PC-9 (cell line): ENCODE data around the gene ABCA12. TPM values are rescaled to one million over a fixed set of nuclear protein-coding genes. Genes with fewer than 3 reads are reported as not detected.

Experiments
- BruUV-seq: library from RNA; stranded (reverse); fragments of 400-500 nt; replicated peaks from 2 replicates; lab custom pipeline; 2021; lab: Mats Ljungman, UMichigan
- CTCF ChIA-PET: fragments of 300-600 bp; sonication (Branson Sonifier 250); formaldehyde crosslinking; loops from one replicate; lab custom pipeline; 2022; ENCODE audit warnings: antibody characterized with exemption; lab: Charles Lee
- POLR2A ChIA-PET: fragments of 300-600 bp; sonication (Branson Sonifier 250); formaldehyde crosslinking; loops from one replicate; lab custom pipeline; 2022; ENCODE audit warnings: antibody characterized with exemption; ENCODE audit not compliant: unreplicated experiment; lab: Charles Lee
- DNase-seq, 2 experiments: peaks; one replicate each; pipeline versions ENCODE4 v3.0.0 to v3.0.0-alpha.2; 2015 to 2022; ENCODE audit warnings: mixed read lengths in 1 of 2
- H2AFZ ChIP-seq: fragments of 200-600 bp; sonication (generic); 2 replicates; pipeline ENCODE4 v1.8.1; 2017; ENCODE audit warnings: antibody characterized with exemption
- H3F3A ChIP-seq: fragments of 200-600 bp; sonication (generic); 2 replicates; pipeline ENCODE4 v1.8.1; 2017; ENCODE audit warnings: antibody characterized with exemption, mild to moderate bottlenecking, low read depth; ENCODE audit not compliant: insufficient read depth
- H3K27ac ChIP-seq: fragments of 200-600 bp; sonication (generic); 2 replicates; pipeline ENCODE4 v1.6.1; 2016; ENCODE audit warnings: mixed run types
- H3K27me3 ChIP-seq: fragments of 200-600 bp; sonication (generic); 2 replicates; pipeline ENCODE4 v1.6.1; 2016; ENCODE audit warnings: low read depth, mixed run types; ENCODE audit not compliant: insufficient read depth
- H3K36me3 ChIP-seq: fragments of 200-600 bp; sonication (generic); 2 replicates; pipeline ENCODE4 v1.6.1; 2016; ENCODE audit warnings: low read depth, mixed run types
- H3K4me1 ChIP-seq: fragments of 200-600 bp; sonication (generic); replicated peaks from 2 replicates; pipeline ENCODE4 v1.6.1; 2016; ENCODE audit warnings: mixed run types; ENCODE audit not compliant: insufficient read depth
- H3K4me2 ChIP-seq: fragments of 200-600 bp; sonication (generic); 2 replicates; pipeline ENCODE4 v1.6.1; 2017; ENCODE audit warnings: mixed run types
- H3K4me3 ChIP-seq: fragments of 200-600 bp; sonication (generic); 2 replicates; pipeline ENCODE4 v1.6.1; 2016; ENCODE audit warnings: mixed run types
- H3K79me2 ChIP-seq: fragments of 200-600 bp; sonication (generic); 2 replicates; pipeline ENCODE4 v1.6.1; 2017; ENCODE audit warnings: low read depth, mixed run types
- H3K9me2 ChIP-seq: fragments of 200-600 bp; sonication (generic); 2 replicates; pipeline ENCODE4 v1.8.1; 2017; ENCODE audit warnings: mild to moderate bottlenecking; ENCODE audit not compliant: insufficient read depth
- H3K9me3 ChIP-seq: fragments of 200-600 bp; sonication (generic); 2 replicates; pipeline ENCODE4 v1.8.1; 2016; ENCODE audit warnings: low read depth; ENCODE audit not compliant: insufficient read depth
- H4K20me1 ChIP-seq: fragments of 200-600 bp; sonication (generic); 2 replicates; pipeline ENCODE4 v1.8.1; 2017; ENCODE audit not compliant: insufficient read depth
- EZH2 ChIP-seq: fragments of 200-600 bp; sonication (generic); IDR thresholded peaks from 2 replicates; pipeline ENCODE4 v1.8.0; 2017; ENCODE audit warnings: antibody characterized with exemption, low read depth
- intact Hi-C: fragments of 100-400 bp; cut with micrococcal nuclease; formaldehyde crosslinking; loops from one replicate; pipeline ENCODE4 v1.10.0; 2022; ENCODE audit not compliant: unreplicated experiment
- total RNA-seq: library from RNA; stranded (reverse); gene quantifications from 2 replicates; pipeline ENCODE4 v1.2.3, GENCODE V29; 2021
- TF ChIP-seq, protein P1 (sequence below): fragments of 200-600 bp; sonication (generic); conservative IDR thresholded peaks from 2 replicates; pipeline ENCODE4 v1.6.1; 2017; ENCODE audit warnings: mixed run types, antibody characterized with exemption, mild to moderate bottlenecking, moderate library complexity

Gene ABCA12
- total RNA-seq, 1 experiment from 2014 or later = 2.0 TPM

- POLR2A ChIA-PET = no interaction called here
- H2AFZ ChIP-seq = no peak overlapping the region
- no peaks in the 10 kb centered on the region for H3K79me2 ChIP-seq
- no peaks in the 10 kb centered on the region for H3K27me3 ChIP-seq
- H3K4me3 ChIP-seq = no peak overlapping the region
- CTCF ChIA-PET = no interaction called here
- intact Hi-C loops = no loop called here
- H3K36me3 ChIP-seq = no peaks in the 10 kb centered on the region
- H3K9me3 ChIP-seq = no peaks in the 10 kb centered on the region
- H3K9me2 ChIP-seq = no peaks in the 10 kb centered on the region
- no peak overlapping the region for H3K4me2 ChIP-seq
- no peak for DNase-seq
- BruUV-seq = no TSS peak
- no peaks in the 10 kb centered on the region for H4K20me1 ChIP-seq
- TF ChIP-seq EZH2 = no peak
- TF ChIP-seq, protein P1, sequence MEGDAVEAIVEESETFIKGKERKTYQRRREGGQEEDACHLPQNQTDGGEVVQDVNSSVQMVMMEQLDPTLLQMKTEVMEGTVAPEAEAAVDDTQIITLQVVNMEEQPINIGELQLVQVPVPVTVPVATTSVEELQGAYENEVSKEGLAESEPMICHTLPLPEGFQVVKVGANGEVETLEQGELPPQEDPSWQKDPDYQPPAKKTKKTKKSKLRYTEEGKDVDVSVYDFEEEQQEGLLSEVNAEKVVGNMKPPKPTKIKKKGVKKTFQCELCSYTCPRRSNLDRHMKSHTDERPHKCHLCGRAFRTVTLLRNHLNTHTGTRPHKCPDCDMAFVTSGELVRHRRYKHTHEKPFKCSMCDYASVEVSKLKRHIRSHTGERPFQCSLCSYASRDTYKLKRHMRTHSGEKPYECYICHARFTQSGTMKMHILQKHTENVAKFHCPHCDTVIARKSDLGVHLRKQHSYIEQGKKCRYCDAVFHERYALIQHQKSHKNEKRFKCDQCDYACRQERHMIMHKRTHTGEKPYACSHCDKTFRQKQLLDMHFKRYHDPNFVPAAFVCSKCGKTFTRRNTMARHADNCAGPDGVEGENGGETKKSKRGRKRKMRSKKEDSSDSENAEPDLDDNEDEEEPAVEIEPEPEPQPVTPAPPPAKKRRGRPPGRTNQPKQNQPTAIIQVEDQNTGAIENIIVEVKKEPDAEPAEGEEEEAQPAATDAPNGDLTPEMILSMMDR = no peak
- H3K27ac ChIP-seq = no peak overlapping the region
- no peaks in the 10 kb centered on the region for H3K4me1 ChIP-seq
- H3F3A ChIP-seq = no peaks in the 10 kb centered on the region
These were observed 123.0 kb downstream of the ABCA12 start for GRCh38 chr2:215015421-215015820.

GRCh38 chr2:215010390-215010789 lies 128.0 kb downstream of the ABCA12 start:
- intact Hi-C loops = no loop called here
- H3K4me2 ChIP-seq = no peak overlapping the region
- no peaks in the 10 kb centered on the region for H3K27me3 ChIP-seq
- POLR2A ChIA-PET = no interaction called here
- no peaks in the 10 kb centered on the region for H4K20me1 ChIP-seq
- H3K9me3 ChIP-seq = no peaks in the 10 kb centered on the region
- no peaks in the 10 kb centered on the region for H3F3A ChIP-seq
- DNase-seq = no peak
- no peaks in the 10 kb centered on the region for H3K4me1 ChIP-seq
- TF ChIP-seq, protein P1 = no peak
- no peak for TF ChIP-seq EZH2
- CTCF ChIA-PET = no interaction called here
- no peak overlapping the region for H2AFZ ChIP-seq
- no peaks in the 10 kb centered on the region for H3K9me2 ChIP-seq
- no peaks in the 10 kb centered on the region for H3K79me2 ChIP-seq
- no TSS peak for BruUV-seq
- H3K4me3 ChIP-seq = no peak overlapping the region
- no peak overlapping the region for H3K27ac ChIP-seq
- no peaks in the 10 kb centered on the region for H3K36me3 ChIP-seq

DNA sequence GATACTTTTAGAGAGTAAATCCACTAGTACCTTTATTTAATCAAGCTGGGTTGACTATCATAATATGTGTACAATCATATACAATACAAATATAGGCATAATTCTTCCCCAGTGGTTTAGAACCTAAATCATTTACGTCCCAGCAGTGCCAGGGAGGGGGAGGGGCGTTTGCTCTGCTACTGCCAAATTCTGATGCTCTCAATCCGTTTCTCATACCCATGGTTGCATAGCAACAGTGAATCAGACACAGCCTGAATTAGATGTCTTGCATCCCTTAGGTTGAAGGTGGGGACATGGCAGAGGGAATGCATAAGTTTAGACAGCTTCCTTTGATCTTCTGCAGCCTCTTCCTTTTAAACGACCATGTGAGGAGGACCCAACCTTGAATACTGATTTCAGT lies 135.4 kb downstream of the ABCA12 start:
- H3K79me2 ChIP-seq = no peaks in the 10 kb centered on the region
- H3K27ac ChIP-seq = no peak overlapping the region
- H3K27me3 ChIP-seq = no peaks in the 10 kb centered on the region
- no peaks in the 10 kb centered on the region for H4K20me1 ChIP-seq
- H3K4me2 ChIP-seq = no peak overlapping the region
- H3K9me3 ChIP-seq = no peaks in the 10 kb centered on the region
- H3K36me3 ChIP-seq = no peaks in the 10 kb centered on the region
- H3K9me2 ChIP-seq = no peaks in the 10 kb centered on the region
- TF ChIP-seq, protein P1 = no peak
- ChIA-PET POLR2A (no interaction called here), CTCF (no interaction called here)
- BruUV-seq = no TSS peak
- no peak overlapping the region for H3K4me3 ChIP-seq
- no peaks in the 10 kb centered on the region for H3K4me1 ChIP-seq
- no peak overlapping the region for H2AFZ ChIP-seq
- H3F3A ChIP-seq = no peaks in the 10 kb centered on the region; the same call in 1 of the 2 replicates
- no peak for DNase-seq
- intact Hi-C loops = no loop called here
